HG03457 (cell line): ENCODE measurements around the gene PRR7.

Experiments
- ATAC-seq: cut with Tn5 transposase; IDR thresholded peaks from one replicate; pipeline ENCODE4 v1.9.1; 2021; ENCODE audit warnings: moderate number of reproducible peaks; ENCODE audit not compliant: unreplicated experiment

The PRR7 gene

GRCh38 chr5:177434942-177435738, 11.5 kb upstream of the PRR7 start:
- ATAC-seq = no peak

GRCh38 chr5:177435847-177436536, 10.6 kb upstream of the PRR7 start:
- no peak for ATAC-seq

- ATAC-seq = no peak
These were observed 9.0 kb upstream of the PRR7 start for GRCh38 chr5:177437623-177438022.

- ATAC-seq = no peak
These were observed 8.1 kb upstream of the PRR7 start for GRCh38 chr5:177438468-177438867.

- ATAC-seq = no peak
These were observed 7.0 kb upstream of the PRR7 start for GRCh38 chr5:177439518-177440053.

GRCh38 chr5:177440211-177440989, 6.2 kb upstream of the PRR7 start:
- no peak for ATAC-seq

- no peak for ATAC-seq
These were observed 5.4 kb upstream of the PRR7 start for GRCh38 chr5:177440990-177441780.

GRCh38 chr5:177442066-177442826, 4.4 kb upstream of the PRR7 start:
- no peak for ATAC-seq

GRCh38 chr5:177443144-177443983, 3.2 kb upstream of the PRR7 start:
- no peak for ATAC-seq

- no peak for ATAC-seq
These were observed 2.2 kb upstream of the PRR7 start for GRCh38 chr5:177444106-177445051.

- ATAC-seq = no peak
These were observed 1.3 kb upstream of the PRR7 start for GRCh38 chr5:177445052-177445916.

GRCh38 chr5:177445917-177446199, 756 bp upstream of the PRR7 start:
- ATAC-seq = no peak

- ATAC-seq = no peak
These were observed 524 bp downstream of the PRR7 start for GRCh38 chr5:177447066-177447610.

GRCh38 chr5:177447611-177448243, 1.1 kb downstream of the PRR7 start:
- ATAC-seq = no peak

- ATAC-seq = no peak
These were observed 1.8 kb downstream of the PRR7 start for GRCh38 chr5:177448244-177448950.
